GM23248 (cell line): ENCODE measurements around the gene POMGNT1. TPM values are rescaled to one million over a fixed set of nuclear protein-coding genes. Genes with fewer than 3 reads are reported as not detected.

Experiments used
- DNase-seq: peaks from one replicate; pipeline ENCODE4 v3.0.0-alpha.2; 2015
- H2AFZ ChIP-seq: fragments of 200-600 bp; sonication (generic); 2 replicates; pipeline ENCODE4 v1.6.1; 2016; ENCODE audit warnings: antibody characterized with exemption
- H3F3A ChIP-seq: fragments of 200-600 bp; sonication (generic); 2 replicates; pipeline ENCODE4 v1.6.1; 2016; ENCODE audit warnings: mild to moderate bottlenecking, antibody characterized with exemption, mixed run types; ENCODE audit not compliant: insufficient read depth
- H3K27ac ChIP-seq: fragments of 200-600 bp; sonication (generic); 2 replicates; pipeline ENCODE4 v1.5.1; 2016; ENCODE audit warnings: mild to moderate bottlenecking
- H3K27me3 ChIP-seq: fragments of 200-600 bp; sonication (generic); replicated peaks from 2 replicates; pipeline ENCODE4 v1.6.1; 2016; ENCODE audit warnings: mild to moderate bottlenecking; ENCODE audit not compliant: insufficient read depth
- H3K36me3 ChIP-seq: fragments of 200-600 bp; sonication (generic); 2 replicates; pipeline ENCODE4 v1.6.1; 2016; ENCODE audit warnings: low read depth, mild to moderate bottlenecking
- H3K4me1 ChIP-seq: fragments of 200-600 bp; sonication (generic); 2 replicates; pipeline ENCODE4 v1.6.1; 2016; ENCODE audit warnings: mild to moderate bottlenecking; ENCODE audit not compliant: insufficient read depth
- H3K4me2 ChIP-seq: fragments of 200-600 bp; sonication (generic); one replicate; pipeline ENCODE4 v1.6.1; 2016; ENCODE audit warnings: mild to moderate bottlenecking; ENCODE audit not compliant: unreplicated experiment
- H3K4me3 ChIP-seq: fragments of 200-600 bp; sonication (generic); 2 replicates; pipeline ENCODE4 v1.5.1; 2016; ENCODE audit warnings: mild to moderate bottlenecking
- H3K79me2 ChIP-seq: fragments of 200-600 bp; sonication (generic); 2 replicates; pipeline ENCODE4 v1.6.1; 2016; ENCODE audit warnings: mild to moderate bottlenecking; ENCODE audit not compliant: insufficient read depth
- H3K9ac ChIP-seq: fragments of 200-600 bp; sonication (generic); 2 replicates; pipeline ENCODE4 v1.6.1; 2016; ENCODE audit warnings: mild to moderate bottlenecking
- H3K9me2 ChIP-seq: fragments of 200-600 bp; sonication (generic); 2 replicates; pipeline ENCODE4 v1.6.1; 2016; ENCODE audit warnings: mixed run types, mild to moderate bottlenecking, moderate library complexity; ENCODE audit not compliant: insufficient read depth
- H3K9me3 ChIP-seq: fragments of 200-600 bp; sonication (generic); one replicate; pipeline ENCODE4 v1.6.1; 2017; ENCODE audit warnings: low read depth
- H4K20me1 ChIP-seq: fragments of 200-600 bp; sonication (generic); 2 replicates; pipeline ENCODE4 v1.6.0; 2016; ENCODE audit not compliant: insufficient read depth
- EZH2 ChIP-seq: fragments of 200-600 bp; sonication (generic); IDR thresholded peaks from 2 replicates; pipeline ENCODE4 v1.6.1; 2018; ENCODE audit warnings: antibody characterized with exemption, mild to moderate bottlenecking; ENCODE audit not compliant: insufficient read depth, poor library complexity, severe bottlenecking
- EZH2phosphoT487 ChIP-seq: fragments of 200-600 bp; sonication (generic); IDR thresholded peaks from 2 replicates; pipeline ENCODE4 v1.6.1; 2018; ENCODE audit warnings: antibody characterized with exemption, moderate library complexity, mild to moderate bottlenecking, low read depth; ENCODE audit not compliant: insufficient read depth
- WGBS, 2 experiments: methylation state at CpG; one replicate each; pipeline ENCODE4 v1.1.6; 2015 to 2017; ENCODE audit warnings: low lambda C conversion rate in 2 of 2, low coverage in 1 of 2; ENCODE audit errors: missing lambda C conversion rate in 2 of 2; 5-methylcytosine and 5-hydroxymethylcytosine counted together
- in situ Hi-C: fragments of 300-500 bp; cut with MboI; formaldehyde crosslinking; loops from 2 replicates; pipeline ENCODE4 v1.15.0; 2020
- polyA plus RNA-seq: library from polyadenylated mRNA; unstranded; fragments of >200 nt; fragmentation: Nextera tagmentation; extraction: Ambion mirVana; gene quantifications from 2 replicates; pipeline ENCODE4 v1.2.1, GENCODE V29; 2016
- total RNA-seq: library from RNA; depleted of rRNA; stranded (reverse); fragments of >200 nt; shearing (Covaris generic); gene quantifications from 2 replicates; pipeline ENCODE4 v1.2.3, GENCODE V29; 2014

The POMGNT1 gene
- total and polyA plus RNA-seq, 2 experiments from 2014 or later, result 57.6 to 79.1 TPM

DNA sequence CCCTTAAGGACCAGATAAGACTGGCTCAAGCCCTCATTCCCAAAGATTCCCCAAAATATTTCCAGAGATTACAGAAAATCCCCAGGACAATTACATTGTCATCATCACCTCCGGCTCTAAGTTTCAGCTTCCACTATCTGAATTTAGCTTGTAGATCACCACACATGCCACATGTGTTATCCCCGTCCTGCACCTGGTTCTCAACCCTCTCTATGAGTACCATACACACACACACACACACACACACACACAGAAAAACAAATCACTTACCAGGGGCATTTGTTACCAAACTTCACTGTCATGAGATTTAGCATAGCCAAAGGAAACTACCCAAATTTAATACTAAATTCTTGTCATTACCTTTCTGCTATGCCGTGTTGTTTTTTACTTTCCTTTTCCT is 38.7 kb downstream of the POMGNT1 start:
- TF ChIP-seq EZH2, result no peak
- TF ChIP-seq EZH2phosphoT487, result no peak
- no peak overlapping the region for H2AFZ ChIP-seq

DNA sequence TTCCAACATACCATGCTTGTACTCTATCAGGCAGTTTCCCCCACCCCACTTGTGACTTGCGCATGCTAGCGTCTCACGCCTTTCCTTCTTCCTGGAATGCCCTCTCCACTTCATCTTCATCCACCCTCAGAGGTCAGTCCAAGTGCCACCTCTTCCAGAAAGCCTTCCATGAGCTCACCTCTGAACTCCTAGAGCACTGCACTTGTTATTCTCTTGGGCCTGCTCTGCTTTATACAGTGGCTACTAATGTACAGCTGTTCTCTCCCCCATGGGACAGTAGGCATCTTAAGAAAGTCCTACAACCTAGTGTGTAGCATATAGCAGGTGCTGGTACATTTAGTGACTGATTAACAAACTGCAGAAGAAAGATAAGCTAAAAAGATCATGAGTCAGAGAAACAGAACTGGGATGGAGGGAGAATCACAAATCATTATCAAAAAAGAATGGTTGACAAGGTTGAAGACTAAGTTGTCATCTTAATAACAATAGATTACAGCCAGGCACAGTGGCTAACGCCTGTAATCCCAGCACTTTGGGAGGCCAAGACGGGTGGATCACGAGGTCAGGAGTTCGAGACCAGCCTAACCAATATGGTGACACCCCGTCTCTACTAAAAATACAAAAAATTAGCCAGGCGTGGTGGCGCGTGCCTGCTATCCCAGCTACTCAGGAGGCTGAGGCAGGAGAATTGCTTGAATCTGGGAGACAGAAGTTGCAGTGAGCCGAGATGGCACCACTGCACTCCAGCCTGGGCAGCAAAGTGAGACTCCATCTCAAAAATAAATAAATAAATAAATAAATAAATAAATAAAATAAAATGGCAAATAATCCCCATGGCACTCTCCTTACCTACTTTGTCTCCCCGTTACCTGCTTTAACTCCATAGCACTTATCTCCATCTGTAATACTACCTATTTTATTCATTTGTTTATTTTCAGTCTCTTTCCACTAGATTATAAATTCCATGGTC is 39.6 kb downstream of the POMGNT1 start:
- H3F3A ChIP-seq, result no peaks in the 10 kb centered on the region
- no peak overlapping the region for H2AFZ ChIP-seq
- H3K4me3 ChIP-seq, result no peak overlapping the region
- DNase-seq, result no peak
- no peaks in the 10 kb centered on the region for H4K20me1 ChIP-seq
- H3K9ac ChIP-seq, result no peak overlapping the region
- no peaks in the 10 kb centered on the region for H3K4me1 ChIP-seq
- TF ChIP-seq EZH2phosphoT487 (no peak), EZH2 (no peak)
- 73 to 81% methylated on average over 13 of the region's 13 CpGs for WGBS, 2 experiments
- in situ Hi-C loops, result no loop called here
- H3K9me3 ChIP-seq, result no peaks in the 10 kb centered on the region
- H3K36me3 ChIP-seq, result no peaks in the 10 kb centered on the region
- no peak overlapping the region for H3K27ac ChIP-seq
- no peak overlapping the region for H3K4me2 ChIP-seq
- H3K27me3 ChIP-seq, result peaks cover 3% of the 10 kb centered on the region; the same call in 1 of the 2 replicates
- H3K79me2 ChIP-seq, result no peaks in the 10 kb centered on the region
- no peaks in the 10 kb centered on the region for H3K9me2 ChIP-seq

More for the DNA sequence above, 38.7 kb downstream of the POMGNT1 start:
- Histone ChIP-seq H3F3A (no peaks in the 10 kb centered on the region), H3K27me3 (peaks cover 3% of the 10 kb centered on the region; the same call in 1 of the 2 replicates), H3K79me2 (no peaks in the 10 kb centered on the region), H3K9ac (no peak overlapping the region), H3K36me3 (no peaks in the 10 kb centered on the region), H3K9me3 (no peaks in the 10 kb centered on the region), H4K20me1 (no peaks in the 10 kb centered on the region), H3K4me3 (no peak overlapping the region), H3K4me1 (no peaks in the 10 kb centered on the region), H3K9me2 (no peaks in the 10 kb centered on the region), H3K4me2 (no peak overlapping the region), H3K27ac (no peak overlapping the region)
- in situ Hi-C loops, result no loop called here
- no peak for DNase-seq
- WGBS, 2 experiments, result 54 to 57% methylated on average over 3 of the region's 3 CpGs

DNA sequence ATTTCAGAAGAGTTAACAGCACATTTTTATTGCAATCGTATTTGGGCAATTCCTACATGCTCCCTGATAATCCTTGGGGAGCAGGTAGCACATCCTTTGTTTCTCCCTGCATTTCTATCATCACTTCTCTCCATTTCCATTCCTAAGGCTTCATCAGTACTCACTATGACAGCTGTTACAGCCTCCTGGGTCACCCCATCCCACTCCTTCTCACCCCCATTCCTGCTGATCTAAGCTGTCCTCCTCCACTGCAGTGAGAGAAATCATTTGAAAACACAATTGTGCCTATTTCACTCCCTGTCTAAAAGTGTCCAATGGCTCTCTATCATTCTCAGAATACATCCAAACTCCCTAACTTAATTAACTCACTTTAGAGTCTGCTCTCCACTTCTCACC is 40.3 kb downstream of the POMGNT1 start:
- Histone ChIP-seq H4K20me1 (no peaks in the 10 kb centered on the region), H3K36me3 (no peaks in the 10 kb centered on the region), H3K27ac (no peak overlapping the region), H3K9me2 (no peaks in the 10 kb centered on the region), H3K4me1 (no peaks in the 10 kb centered on the region), H2AFZ (no peak overlapping the region), H3K4me3 (no peak overlapping the region), H3K27me3 (peaks cover 3% of the 10 kb centered on the region; the same call in 1 of the 2 replicates), H3K9me3 (no peaks in the 10 kb centered on the region), H3K4me2 (no peak overlapping the region), H3F3A (no peaks in the 10 kb centered on the region), H3K9ac (no peak overlapping the region), H3K79me2 (no peaks in the 10 kb centered on the region)
- no peak for DNase-seq
- in situ Hi-C loops, result no loop called here
- WGBS, 2 experiments, result 68 to 83% methylated on average over 1 of the region's 1 CpG
- TF ChIP-seq EZH2, result no peak
- no peak for TF ChIP-seq EZH2phosphoT487

DNA sequence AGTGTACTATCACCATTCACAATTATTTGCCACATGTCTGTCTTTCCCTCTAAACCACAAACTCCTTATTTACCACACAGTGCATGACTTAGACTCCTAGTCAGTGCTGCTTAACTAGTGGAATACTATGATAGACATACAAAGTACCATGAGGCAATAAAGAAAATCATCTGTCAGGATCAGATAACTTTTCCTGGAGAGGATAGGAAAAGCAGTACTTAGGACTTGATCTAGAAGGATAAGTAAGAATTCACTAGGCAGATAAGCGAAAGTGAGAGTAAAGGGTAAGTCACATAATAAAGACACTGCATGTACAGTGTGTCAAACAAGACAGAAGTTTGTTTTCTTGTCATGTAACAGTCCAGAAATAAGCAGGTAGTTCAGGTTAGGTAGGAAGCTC is 44.5 kb downstream of the POMGNT1 start:
- WGBS, 2 experiments, result 73 to 90% methylated on average over 1 of the region's 1 CpG
- no peak for TF ChIP-seq EZH2
- no peak for TF ChIP-seq EZH2phosphoT487
- DNase-seq, result no peak

More for the DNA sequence above, 44.5 kb downstream of the POMGNT1 start:
- Histone ChIP-seq H4K20me1 (no peaks in the 10 kb centered on the region), H3K79me2 (no peaks in the 10 kb centered on the region), H3K9me3 (no peaks in the 10 kb centered on the region), H3K27me3 (no peaks in the 10 kb centered on the region), H3K9ac (no peak overlapping the region), H3K4me2 (no peak overlapping the region), H3K36me3 (no peaks in the 10 kb centered on the region), H3K9me2 (no peaks in the 10 kb centered on the region), H3K4me3 (no peak overlapping the region), H2AFZ (no peak overlapping the region), H3K4me1 (peaks cover 12% of the 10 kb centered on the region), H3F3A (peaks cover 15% of the 10 kb centered on the region), H3K27ac (no peak overlapping the region)
- in situ Hi-C loops, result no loop called here
